Liver (tissue), 9 donors: Measurements from ENCODE around the gene BICDL1. TPM values are rescaled to one million over a fixed set of nuclear protein-coding genes. Genes with fewer than 3 reads are reported as not detected.

ENCODE experiments used
- DNase-seq: peaks from one replicate; pipeline ENCODE4 v3.0.0-alpha.2; 2017; ENCODE audit warnings: low spot score
- H3K27ac ChIP-seq, 2 donors: one replicate each; pipeline ENCODE4 v1.7.0; 2013; ENCODE audit warnings: inconsistent platforms in 2 of 2, low read length in 2 of 2, control low read depth in 1 of 2, low read depth in 1 of 2, mild to moderate bottlenecking in 1 of 2
- H3K27me3 ChIP-seq, 4 donors: one replicate each; pipeline versions ENCODE4 v1.6.1 to v1.7.0; 2013; ENCODE audit warnings: low read length in 3 of 4, inconsistent platforms in 1 of 4, mild to moderate bottlenecking in 1 of 4, moderate library complexity in 1 of 4; ENCODE audit not compliant: control insufficient read depth in 4 of 4, insufficient read depth in 4 of 4
- H3K36me3 ChIP-seq, 4 donors: one replicate each; pipeline versions ENCODE4 v1.6.1 to v1.7.0; 2013; ENCODE audit warnings: low read length in 3 of 4, mild to moderate bottlenecking in 3 of 4, low read depth in 1 of 4, moderate library complexity in 1 of 4; ENCODE audit not compliant: control insufficient read depth in 4 of 4, insufficient read depth in 3 of 4
- H3K4me1 ChIP-seq, 4 donors: one replicate each; pipeline versions ENCODE4 v1.6.1 to v1.7.0; 2013; ENCODE audit warnings: low read length in 3 of 4, mild to moderate bottlenecking in 3 of 4, moderate library complexity in 1 of 4; ENCODE audit not compliant: control insufficient read depth in 4 of 4, insufficient read depth in 4 of 4
- H3K4me3 ChIP-seq, 3 donors: one replicate each; pipeline versions ENCODE4 v1.6.1 to v1.7.0; 2013; ENCODE audit warnings: low read length in 3 of 3, control low read depth in 1 of 3, low read depth in 1 of 3, mild to moderate bottlenecking in 1 of 3
- H3K9ac ChIP-seq, 2 donors: one replicate each; pipeline ENCODE4 v1.7.0; 2013; ENCODE audit warnings: low read length in 2 of 2, mild to moderate bottlenecking in 2 of 2, moderate library complexity in 2 of 2, control low read depth in 1 of 2, low read depth in 1 of 2
- H3K9me3 ChIP-seq, 4 donors: one replicate each; pipeline versions ENCODE4 v1.6.1 to v1.7.0; 2013; ENCODE audit warnings: low read length in 3 of 4; ENCODE audit not compliant: control insufficient read depth in 4 of 4
- ATF3 ChIP-seq: IDR thresholded peaks from 2 replicates; pipeline ENCODE4 v1.6.1; 2016; ENCODE audit warnings: antibody characterized with exemption
- EGR1 ChIP-seq, 2 donors: IDR thresholded peaks; 2 replicates each; pipeline ENCODE4 v1.6.1; 2016 to 2018; ENCODE audit warnings: antibody characterized with exemption in 2 of 2, low read depth in 2 of 2
- FOXA1 ChIP-seq: IDR thresholded peaks from 2 replicates; pipeline ENCODE4 v1.6.1; 2016; ENCODE audit warnings: antibody characterized with exemption
- FOXA2 ChIP-seq: IDR thresholded peaks from 2 replicates; pipeline ENCODE4 v1.6.1; 2016; ENCODE audit warnings: antibody characterized with exemption
- GABPA ChIP-seq, 2 donors: IDR thresholded peaks in 1 of 2; conservative IDR thresholded peaks in 1 of 2; 2 replicates each; pipeline ENCODE4 v1.6.1; 2016; ENCODE audit warnings: antibody characterized with exemption in 2 of 2, mild to moderate bottlenecking in 1 of 2, moderate library complexity in 1 of 2
- HNF4A ChIP-seq, 2 donors: conservative IDR thresholded peaks; 2 replicates each; pipeline ENCODE4 v1.6.1; 2016; ENCODE audit warnings: antibody characterized with exemption in 2 of 2, mild to moderate bottlenecking in 2 of 2
- HNF4G ChIP-seq: IDR thresholded peaks from 2 replicates; pipeline ENCODE4 v1.6.1; 2016; ENCODE audit warnings: antibody characterized with exemption
- JUND ChIP-seq, 2 donors: IDR thresholded peaks; 2 replicates each; pipeline ENCODE4 v1.6.1; 2016; ENCODE audit warnings: antibody characterized with exemption in 2 of 2
- NR2F2 ChIP-seq: IDR thresholded peaks from 2 replicates; pipeline ENCODE4 v1.6.1; 2016; ENCODE audit warnings: antibody characterized with exemption
- RAD21 ChIP-seq, 2 donors: IDR thresholded peaks; 2 replicates each; pipeline ENCODE4 v1.6.1; 2016; ENCODE audit warnings: antibody characterized with exemption in 2 of 2, mild to moderate bottlenecking in 2 of 2
- RXRA ChIP-seq, 2 donors: IDR thresholded peaks; 2 replicates each; pipeline ENCODE4 v1.6.1; 2017 to 2018; ENCODE audit warnings: antibody characterized with exemption in 2 of 2, mild to moderate bottlenecking in 1 of 2
- SP1 ChIP-seq: IDR thresholded peaks from 2 replicates; pipeline ENCODE4 v1.6.1; 2018; ENCODE audit warnings: antibody characterized with exemption, mild to moderate bottlenecking
- TAF1 ChIP-seq: conservative IDR thresholded peaks from 2 replicates; pipeline ENCODE4 v1.6.1; 2016; ENCODE audit warnings: antibody characterized with exemption, mild to moderate bottlenecking
- YY1 ChIP-seq: IDR thresholded peaks from 2 replicates; pipeline ENCODE4 v1.6.1; 2016; ENCODE audit warnings: antibody characterized with exemption, mild to moderate bottlenecking
- WGBS: extraction: QIAGEN DNeasy Blood & Tissue Kit; methylation state at CpG from one replicate; pipeline ENCODE4 v1.1.7; 2013; 5-methylcytosine and 5-hydroxymethylcytosine counted together
- polyA plus RNA-seq, 2 donors: library from polyadenylated mRNA; stranded (reverse) in 1 of 2; unstranded in 1 of 2; fragments of 200-250 nt in 1 of 2; fragments of >200 nt in 1 of 2; fragmentation: Nextera tagmentation in 1 of 2; extraction: Ambion mirVana in 1 of 2; gene quantifications; one replicate each; pipeline versions ENCODE4 v1.2.1 to v1.2.3, GENCODE V29; 2013 to 2015
- total RNA-seq, 2 donors: library from RNA; depleted of rRNA; stranded (reverse); fragments of >200 nt; gene quantifications; one replicate each; pipeline ENCODE4 v1.2.3, GENCODE V29; 2014
- TF ChIP-seq, protein P1 (sequence below): fragments of 150-350 bp; IDR thresholded peaks from 2 replicates; pipeline ENCODE4 v1.5.1; 2017; ENCODE audit warnings: improper control_type of control experiment, low read depth, low read length; ENCODE audit not compliant: missing input control
- TF ChIP-seq, protein P2 (sequence below): IDR thresholded peaks from 2 replicates; pipeline ENCODE4 v1.6.1; 2016; ENCODE audit warnings: antibody characterized with exemption, mild to moderate bottlenecking
- TF ChIP-seq, protein P3 (sequence below): IDR thresholded peaks from 2 replicates; pipeline ENCODE4 v1.6.1; 2016; ENCODE audit warnings: antibody characterized with exemption
- TF ChIP-seq, protein P4 (sequence below): IDR thresholded peaks from 2 replicates; pipeline ENCODE4 v1.6.1; 2016; ENCODE audit warnings: antibody characterized with exemption
- donor health status: healthy.
- donor health status: healthy.
- donor health status: healthy.
- donor health status: healthy.
- donor health status: healthy.

Gene BICDL1
- total and polyA plus RNA-seq, 4 donors: 0.65 to 3.8 (median 2.3) TPM

- no peaks in the 10 kb centered on the region for H3K4me1 ChIP-seq
- no peak overlapping the region for H3K27ac ChIP-seq
- H3K9me3 ChIP-seq: no peaks in the 10 kb centered on the region
- H3K4me3 ChIP-seq: no peak overlapping the region
- H3K27me3 ChIP-seq: no peaks in the 10 kb centered on the region
- H3K36me3 ChIP-seq: peaks cover 39 to 92% (median 80%) of the 10 kb centered on the region in 4 donors
- DNase-seq: no peak
- 88% methylated on average over 11 of the region's 11 CpGs for WGBS
- H3K9ac ChIP-seq: no peak overlapping the region
- TF ChIP-seq EGR1 (IDR thresholded peaks at IDR 0.05; ENCODE audit: low read depth in 2 of 2) (no peak), NR2F2 (no peak), JUND (IDR thresholded peaks at IDR 0.05) (no peak), FOXA1 (no peak), SP1 (no peak), YY1 (no peak), FOXA2 (no peak), HNF4A (conservative IDR thresholded peaks at IDR 0.05) (no peak), RAD21 (IDR thresholded peaks at IDR 0.05) (no peak), HNF4G (no peak), RXRA (IDR thresholded peaks at IDR 0.05) (no peak), ATF3 (no peak), TAF1 (no peak), GABPA (IDR thresholded peaks at IDR 0.05 in 1 of 2, conservative IDR thresholded peaks at IDR 0.05 in 1 of 2) (no peak)
- TF ChIP-seq, protein P1, sequence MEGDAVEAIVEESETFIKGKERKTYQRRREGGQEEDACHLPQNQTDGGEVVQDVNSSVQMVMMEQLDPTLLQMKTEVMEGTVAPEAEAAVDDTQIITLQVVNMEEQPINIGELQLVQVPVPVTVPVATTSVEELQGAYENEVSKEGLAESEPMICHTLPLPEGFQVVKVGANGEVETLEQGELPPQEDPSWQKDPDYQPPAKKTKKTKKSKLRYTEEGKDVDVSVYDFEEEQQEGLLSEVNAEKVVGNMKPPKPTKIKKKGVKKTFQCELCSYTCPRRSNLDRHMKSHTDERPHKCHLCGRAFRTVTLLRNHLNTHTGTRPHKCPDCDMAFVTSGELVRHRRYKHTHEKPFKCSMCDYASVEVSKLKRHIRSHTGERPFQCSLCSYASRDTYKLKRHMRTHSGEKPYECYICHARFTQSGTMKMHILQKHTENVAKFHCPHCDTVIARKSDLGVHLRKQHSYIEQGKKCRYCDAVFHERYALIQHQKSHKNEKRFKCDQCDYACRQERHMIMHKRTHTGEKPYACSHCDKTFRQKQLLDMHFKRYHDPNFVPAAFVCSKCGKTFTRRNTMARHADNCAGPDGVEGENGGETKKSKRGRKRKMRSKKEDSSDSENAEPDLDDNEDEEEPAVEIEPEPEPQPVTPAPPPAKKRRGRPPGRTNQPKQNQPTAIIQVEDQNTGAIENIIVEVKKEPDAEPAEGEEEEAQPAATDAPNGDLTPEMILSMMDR: no peak
- TF ChIP-seq, protein P2, sequence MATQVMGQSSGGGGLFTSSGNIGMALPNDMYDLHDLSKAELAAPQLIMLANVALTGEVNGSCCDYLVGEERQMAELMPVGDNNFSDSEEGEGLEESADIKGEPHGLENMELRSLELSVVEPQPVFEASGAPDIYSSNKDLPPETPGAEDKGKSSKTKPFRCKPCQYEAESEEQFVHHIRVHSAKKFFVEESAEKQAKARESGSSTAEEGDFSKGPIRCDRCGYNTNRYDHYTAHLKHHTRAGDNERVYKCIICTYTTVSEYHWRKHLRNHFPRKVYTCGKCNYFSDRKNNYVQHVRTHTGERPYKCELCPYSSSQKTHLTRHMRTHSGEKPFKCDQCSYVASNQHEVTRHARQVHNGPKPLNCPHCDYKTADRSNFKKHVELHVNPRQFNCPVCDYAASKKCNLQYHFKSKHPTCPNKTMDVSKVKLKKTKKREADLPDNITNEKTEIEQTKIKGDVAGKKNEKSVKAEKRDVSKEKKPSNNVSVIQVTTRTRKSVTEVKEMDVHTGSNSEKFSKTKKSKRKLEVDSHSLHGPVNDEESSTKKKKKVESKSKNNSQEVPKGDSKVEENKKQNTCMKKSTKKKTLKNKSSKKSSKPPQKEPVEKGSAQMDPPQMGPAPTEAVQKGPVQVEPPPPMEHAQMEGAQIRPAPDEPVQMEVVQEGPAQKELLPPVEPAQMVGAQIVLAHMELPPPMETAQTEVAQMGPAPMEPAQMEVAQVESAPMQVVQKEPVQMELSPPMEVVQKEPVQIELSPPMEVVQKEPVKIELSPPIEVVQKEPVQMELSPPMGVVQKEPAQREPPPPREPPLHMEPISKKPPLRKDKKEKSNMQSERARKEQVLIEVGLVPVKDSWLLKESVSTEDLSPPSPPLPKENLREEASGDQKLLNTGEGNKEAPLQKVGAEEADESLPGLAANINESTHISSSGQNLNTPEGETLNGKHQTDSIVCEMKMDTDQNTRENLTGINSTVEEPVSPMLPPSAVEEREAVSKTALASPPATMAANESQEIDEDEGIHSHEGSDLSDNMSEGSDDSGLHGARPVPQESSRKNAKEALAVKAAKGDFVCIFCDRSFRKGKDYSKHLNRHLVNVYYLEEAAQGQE: no peak
- TF ChIP-seq, protein P3, sequence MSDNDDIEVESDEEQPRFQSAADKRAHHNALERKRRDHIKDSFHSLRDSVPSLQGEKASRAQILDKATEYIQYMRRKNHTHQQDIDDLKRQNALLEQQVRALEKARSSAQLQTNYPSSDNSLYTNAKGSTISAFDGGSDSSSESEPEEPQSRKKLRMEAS: no peak
- TF ChIP-seq, protein P4, sequence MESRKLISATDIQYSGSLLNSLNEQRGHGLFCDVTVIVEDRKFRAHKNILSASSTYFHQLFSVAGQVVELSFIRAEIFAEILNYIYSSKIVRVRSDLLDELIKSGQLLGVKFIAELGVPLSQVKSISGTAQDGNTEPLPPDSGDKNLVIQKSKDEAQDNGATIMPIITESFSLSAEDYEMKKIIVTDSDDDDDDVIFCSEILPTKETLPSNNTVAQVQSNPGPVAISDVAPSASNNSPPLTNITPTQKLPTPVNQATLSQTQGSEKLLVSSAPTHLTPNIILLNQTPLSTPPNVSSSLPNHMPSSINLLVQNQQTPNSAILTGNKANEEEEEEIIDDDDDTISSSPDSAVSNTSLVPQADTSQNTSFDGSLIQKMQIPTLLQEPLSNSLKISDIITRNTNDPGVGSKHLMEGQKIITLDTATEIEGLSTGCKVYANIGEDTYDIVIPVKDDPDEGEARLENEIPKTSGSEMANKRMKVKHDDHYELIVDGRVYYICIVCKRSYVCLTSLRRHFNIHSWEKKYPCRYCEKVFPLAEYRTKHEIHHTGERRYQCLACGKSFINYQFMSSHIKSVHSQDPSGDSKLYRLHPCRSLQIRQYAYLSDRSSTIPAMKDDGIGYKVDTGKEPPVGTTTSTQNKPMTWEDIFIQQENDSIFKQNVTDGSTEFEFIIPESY: no peak
These were observed 148.8 kb downstream of the BICDL1 start for GRCh38 chr12:120137833-120138232.
